ENCODE data around the gene FASTK. TPM values are rescaled to one million over a fixed set of nuclear protein-coding genes. Genes with fewer than 3 reads are reported as not detected.
A peak's percentile ranks its signal among the peaks of the same experiment; 100 is the strongest.

The FASTK gene
- total RNA-seq, 4 donors from 2014 or later: 69.9 to 139 (median 79.7) TPM

GRCh38 chr7:151034312-151035025 is 46.1 kb downstream of the FASTK start:
- Histone ChIP-seq H3K27ac (peak overlapping the region in 2 of 4 donors; percentile 64 to 73), H3K36me3 (peaks cover 0 to 81% (median 0%) of the 10 kb centered on the region in 3 donors), H3K4me3 (no peak overlapping the region), H3K9me3 (no peaks in the 10 kb centered on the region), H3K4me1 (peaks cover 0 to 24% (median 8%) of the 10 kb centered on the region in 4 donors), H3K27me3 (no peaks in the 10 kb centered on the region)
- DNase-seq (ENCODE audit: low spot score in 2 of 2): no peak
- WGBS, 2 donors: 84 to 85% methylated on average over 21 of the region's 21 CpGs
- TF ChIP-seq CTCF (IDR thresholded peaks at IDR 0.05) (no peak), POLR2A (IDR thresholded peaks at IDR 0.05) (no peak), EP300 (IDR thresholded peaks at IDR 0.05) (no peak)

- H3K9me3 ChIP-seq: no peaks in the 10 kb centered on the region
- TF ChIP-seq CTCF (IDR thresholded peaks at IDR 0.05): no peak
- TF ChIP-seq EP300 (IDR thresholded peaks at IDR 0.05): no peak
- TF ChIP-seq POLR2A (IDR thresholded peaks at IDR 0.05): no peak
- no peaks in the 10 kb centered on the region for H3K27me3 ChIP-seq
- H3K36me3 ChIP-seq: peaks cover 0 to 81% (median 0%) of the 10 kb centered on the region in 3 donors
- peak overlapping the region in 1 of 4 donors; percentile 73 for H3K27ac ChIP-seq
- H3K4me1 ChIP-seq: peaks cover 0 to 24% (median 9%) of the 10 kb centered on the region in 4 donors
- no peak overlapping the region for H3K4me3 ChIP-seq
- no peak for DNase-seq (ENCODE audit: low spot score in 2 of 2)
- WGBS, 2 donors: 87 to 92% methylated on average over 4 to 5 of the region's 5 CpGs
Measured at GRCh38 chr7:151033864-151034249, 46.8 kb downstream of the FASTK start.

GRCh38 chr7:151032936-151033863 is 47.4 kb downstream of the FASTK start:
- no peak for TF ChIP-seq EP300 (IDR thresholded peaks at IDR 0.05)
- TF ChIP-seq CTCF (IDR thresholded peaks at IDR 0.05): no peak
- WGBS, 2 donors: 81 to 89% methylated on average over 14 to 17 of the region's 17 CpGs
- Histone ChIP-seq H3K36me3 (peaks cover 0 to 76% (median 0%) of the 10 kb centered on the region in 3 donors), H3K9me3 (no peaks in the 10 kb centered on the region), H3K27me3 (no peaks in the 10 kb centered on the region), H3K4me1 (peaks cover 0 to 20% (median 7%) of the 10 kb centered on the region in 4 donors), H3K27ac (peak overlapping the region in 1 of 4 donors; percentile 73), H3K4me3 (no peak overlapping the region)
- DNase-seq (ENCODE audit: low spot score in 2 of 2): no peak

GRCh38 chr7:151031011-151031410 is 49.6 kb downstream of the FASTK start:
- Histone ChIP-seq H3K27ac (no peak overlapping the region), H3K4me3 (no peak overlapping the region), H3K27me3 (no peaks in the 10 kb centered on the region), H3K4me1 (peaks cover 0 to 25% (median 7%) of the 10 kb centered on the region in 4 donors), H3K9me3 (no peaks in the 10 kb centered on the region), H3K36me3 (peaks cover 0 to 54% (median 0%) of the 10 kb centered on the region in 3 donors)
- 93 to 97% methylated on average over 4 of the region's 4 CpGs for WGBS, 2 donors
- TF ChIP-seq CTCF (IDR thresholded peaks at IDR 0.05): no peak
- no peak for DNase-seq (ENCODE audit: low spot score in 2 of 2)
